Astrocyte (in vitro differentiated cells and primary cell): ENCODE data around the gene SLC7A5. TPM values are rescaled to one million over a fixed set of nuclear protein-coding genes. Genes with fewer than 3 reads are reported as not detected.
"Not testable (repeated sequence)": the region's sequence is repeated elsewhere in the genome, so short reads cannot be mapped to it uniquely, and the experiment has no call there.

Experiments used
- DNase-seq: peaks from one replicate; pipeline ENCODE4 v3.0.0-alpha.2; 2010; ENCODE audit warnings: low read depth
- FAIRE-seq: peaks from 2 replicates; lab custom pipeline; 2011; peaks lifted over from hg19 to GRCh38; lab: Jason Lieb, UNC
- H2AFZ ChIP-seq: 2 replicates; pipeline ENCODE4 v1.6.0; 2012; ENCODE audit warnings: low read depth, low read length, inconsistent platforms
- H3K27ac ChIP-seq: 2 replicates; pipeline ENCODE4 v1.5.1; 2011; ENCODE audit warnings: low read depth, low read length, inconsistent platforms
- H3K27me3 ChIP-seq: 2 replicates; pipeline ENCODE4 v1.6.0; 2011; ENCODE audit warnings: low read length, inconsistent platforms; ENCODE audit not compliant: insufficient read depth
- H3K36me3 ChIP-seq: 2 replicates; pipeline ENCODE4 v1.5.1; 2011; ENCODE audit warnings: low read length, inconsistent platforms; ENCODE audit not compliant: insufficient read depth
- H3K4me1 ChIP-seq: 2 replicates; pipeline ENCODE4 v1.5.1; 2011; ENCODE audit warnings: low read length, inconsistent platforms; ENCODE audit not compliant: insufficient read depth
- H3K4me2 ChIP-seq: 2 replicates; pipeline ENCODE4 v1.6.0; 2012; ENCODE audit warnings: low read length, inconsistent platforms
- H3K4me3 ChIP-seq: 2 replicates; pipeline ENCODE4 v1.5.1; 2011; ENCODE audit warnings: low read depth, mild to moderate bottlenecking, low read length, inconsistent platforms; ENCODE audit not compliant: insufficient read depth
- H3K79me2 ChIP-seq: 2 replicates; pipeline ENCODE4 v1.6.0; 2012; ENCODE audit warnings: mild to moderate bottlenecking, low read length, inconsistent platforms; ENCODE audit not compliant: insufficient read depth
- H3K9ac ChIP-seq: 2 replicates; pipeline ENCODE4 v1.6.0; 2012; ENCODE audit warnings: mild to moderate bottlenecking, low read length, inconsistent platforms
- H3K9me3 ChIP-seq: 2 replicates; pipeline ENCODE4 v1.5.1; 2012; ENCODE audit warnings: low read depth, mild to moderate bottlenecking, low read length, inconsistent platforms; ENCODE audit not compliant: insufficient read depth
- H4K20me1 ChIP-seq: 2 replicates; pipeline ENCODE4 v1.6.0; 2012; ENCODE audit warnings: low read length, inconsistent platforms; ENCODE audit not compliant: insufficient read depth
- H3K27ac Mint-ChIP-seq: one replicate; pipeline ENCODE4 v1.8.0; 2021; ENCODE audit warnings: mild to moderate bottlenecking, mixed read lengths; ENCODE audit not compliant: unreplicated experiment
- H3K27me3 Mint-ChIP-seq: one replicate; pipeline ENCODE4 v1.8.0; 2021; ENCODE audit warnings: low read depth, mixed read lengths; ENCODE audit not compliant: unreplicated experiment
- H3K36me3 Mint-ChIP-seq: one replicate; pipeline ENCODE4 v1.8.0; 2021; ENCODE audit warnings: low read depth, mixed read lengths; ENCODE audit not compliant: unreplicated experiment
- H3K4me1 Mint-ChIP-seq: one replicate; pipeline ENCODE4 v1.8.0; 2021; ENCODE audit warnings: low read depth, mixed read lengths; ENCODE audit not compliant: unreplicated experiment
- H3K4me3 Mint-ChIP-seq: one replicate; pipeline ENCODE4 v1.8.0; 2021; ENCODE audit warnings: mild to moderate bottlenecking, moderate library complexity, mixed read lengths; ENCODE audit not compliant: unreplicated experiment
- H3K9me3 Mint-ChIP-seq: one replicate; pipeline ENCODE4 v1.8.0; 2021; ENCODE audit warnings: mild to moderate bottlenecking, mixed read lengths; ENCODE audit not compliant: unreplicated experiment
- CTCF ChIP-seq: IDR thresholded peaks from 2 replicates; pipeline ENCODE4 v1.5.1; 2011; ENCODE audit warnings: low read depth, mild to moderate bottlenecking, inconsistent platforms, low read length, moderate library complexity; ENCODE audit not compliant: insufficient read depth
- EZH2 ChIP-seq: IDR thresholded peaks from 2 replicates; pipeline ENCODE4 v1.6.1; 2012; ENCODE audit warnings: mild to moderate bottlenecking, low read length, inconsistent platforms; ENCODE audit not compliant: insufficient read depth
- total RNA-seq: library from RNA; stranded (reverse); gene quantifications from 2 replicates; pipeline ENCODE4 v1.2.1, GENCODE V29; 2021

SLC7A5 gene
- total RNA-seq, 1 donor from 2014 or later: 815 TPM

- Mint-ChIP-seq H3K4me3 (no peak overlapping the region), H3K27ac (no peak overlapping the region), H3K9me3 (peaks cover 18% of the 10 kb centered on the region), H3K4me1 (peaks cover 2% of the 10 kb centered on the region), H3K27me3 (peaks cover 6% of the 10 kb centered on the region), H3K36me3 (peaks cover 2% of the 10 kb centered on the region)
- H2AFZ ChIP-seq: no peak overlapping the region
- H3K27me3 ChIP-seq: no peaks in the 10 kb centered on the region
- no peaks in the 10 kb centered on the region for H3K4me1 ChIP-seq
- DNase-seq: no peak
- H3K79me2 ChIP-seq: no peaks in the 10 kb centered on the region
- no peak overlapping the region for H3K27ac ChIP-seq
- H3K9ac ChIP-seq: no peak overlapping the region
- H3K36me3 ChIP-seq: no peaks in the 10 kb centered on the region
- FAIRE-seq: no peak
- no peak overlapping the region for H3K4me3 ChIP-seq
- H3K9me3 ChIP-seq: peaks cover 27% of the 10 kb centered on the region
- H4K20me1 ChIP-seq: no peaks in the 10 kb centered on the region
- TF ChIP-seq EZH2 (no peak), CTCF (no peak)
- no peak overlapping the region for H3K4me2 ChIP-seq
Measured at GRCh38 chr16:87816507-87817100, 52.7 kb downstream of the SLC7A5 start.

- no peak overlapping the region for H3K4me3 Mint-ChIP-seq
- Histone ChIP-seq H3K79me2 (no peaks in the 10 kb centered on the region), H3K9me3 (peaks cover 27% of the 10 kb centered on the region), H3K9ac (no peak overlapping the region), H3K27me3 (no peaks in the 10 kb centered on the region), H3K4me2 (no peak overlapping the region), H3K4me3 (no peak overlapping the region), H3K27ac (no peak overlapping the region), H3K36me3 (no peaks in the 10 kb centered on the region), H3K4me1 (no peaks in the 10 kb centered on the region), H2AFZ (no peak overlapping the region), H4K20me1 (no peaks in the 10 kb centered on the region)
- DNase-seq (no peak), FAIRE-seq (no peak)
- peaks cover 18% of the 10 kb centered on the region for H3K9me3 Mint-ChIP-seq
- H3K27me3 Mint-ChIP-seq: peaks cover 9% of the 10 kb centered on the region
- peaks cover 4% of the 10 kb centered on the region for H3K4me1 Mint-ChIP-seq
- peaks cover 2% of the 10 kb centered on the region for H3K36me3 Mint-ChIP-seq
- H3K27ac Mint-ChIP-seq: no peak overlapping the region
- TF ChIP-seq CTCF (no peak), EZH2 (no peak)
Measured at GRCh38 chr16:87815567-87815966, 53.7 kb downstream of the SLC7A5 start.

- Histone ChIP-seq H3K79me2 (no peaks in the 10 kb centered on the region), H3K9ac (no peak overlapping the region), H3K27me3 (no peaks in the 10 kb centered on the region), H3K4me3 (no peak overlapping the region), H3K36me3 (no peaks in the 10 kb centered on the region), H3K4me1 (peaks cover 2% of the 10 kb centered on the region), H3K4me2 (no peak overlapping the region), H3K9me3 (peaks cover 10% of the 10 kb centered on the region), H2AFZ (no peak overlapping the region), H3K27ac (no peak overlapping the region), H4K20me1 (no peaks in the 10 kb centered on the region)
- H3K9me3 Mint-ChIP-seq: peaks cover 4% of the 10 kb centered on the region
- H3K36me3 Mint-ChIP-seq: no peaks in the 10 kb centered on the region
- peaks cover 9% of the 10 kb centered on the region for H3K27me3 Mint-ChIP-seq
- TF ChIP-seq CTCF (no peak), EZH2 (no peak)
- H3K4me1 Mint-ChIP-seq: peaks cover 19% of the 10 kb centered on the region
- no peak overlapping the region for H3K4me3 Mint-ChIP-seq
- no peak for DNase-seq
- FAIRE-seq: no peak
- H3K27ac Mint-ChIP-seq: no peak overlapping the region
Measured at GRCh38 chr16:87812200-87812656, 57.1 kb downstream of the SLC7A5 start.

- H3K4me3 ChIP-seq, H3K27ac ChIP-seq, H3K36me3 ChIP-seq, H3K27me3 Mint-ChIP-seq, DNase-seq, H3K4me3 Mint-ChIP-seq, H3K4me2 ChIP-seq, H2AFZ ChIP-seq, H3K9me3 Mint-ChIP-seq, H3K9me3 ChIP-seq, H3K27ac Mint-ChIP-seq, H3K36me3 Mint-ChIP-seq, H3K79me2 ChIP-seq, H3K27me3 ChIP-seq, FAIRE-seq, H3K9ac ChIP-seq, H3K4me1 ChIP-seq, H4K20me1 ChIP-seq: not testable (repeated sequence)
- H3K4me1 Mint-ChIP-seq: peaks cover 25% of the 10 kb centered on the region
Measured at GRCh38 chr16:87811454-87811853, 57.9 kb downstream of the SLC7A5 start.
